HG03457 (cell line): ENCODE measurements around the gene GAL3ST2.

ENCODE experiments used
- ATAC-seq: cut with Tn5 transposase; IDR thresholded peaks from one replicate; pipeline ENCODE4 v1.9.1; 2021; ENCODE audit warnings: moderate number of reproducible peaks; ENCODE audit not compliant: unreplicated experiment

Gene GAL3ST2

DNA sequence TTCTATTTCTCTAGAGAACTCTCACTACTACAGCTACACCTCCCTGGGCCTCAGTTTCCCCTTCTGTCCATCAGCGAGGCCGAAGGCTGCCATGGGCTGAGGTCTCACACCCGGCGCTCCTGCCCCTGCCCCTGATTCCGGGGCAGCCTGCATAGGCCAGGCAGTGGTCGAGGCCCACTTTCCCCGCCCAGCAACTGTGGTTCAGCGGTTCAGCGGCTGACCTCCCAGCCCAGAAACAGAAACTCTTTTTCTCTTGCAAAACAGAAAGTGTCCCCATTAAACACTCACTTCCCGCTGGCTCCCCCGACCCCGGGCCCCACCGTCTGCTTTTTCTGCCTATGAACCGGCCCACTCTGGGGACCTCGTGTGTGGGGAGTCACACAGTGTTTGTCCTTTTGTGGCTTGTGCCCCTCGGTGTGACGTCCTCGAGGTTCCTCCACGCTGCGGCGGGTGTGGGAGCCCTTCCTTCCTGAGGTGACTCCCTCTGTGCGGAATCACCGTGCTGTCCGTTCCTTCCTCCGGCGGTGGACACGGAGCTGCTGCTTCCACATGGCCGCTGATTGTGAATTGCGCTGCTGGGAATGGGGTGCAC, 66.1 kb downstream of the GAL3ST2 start:
- ATAC-seq = no peak

DNA sequence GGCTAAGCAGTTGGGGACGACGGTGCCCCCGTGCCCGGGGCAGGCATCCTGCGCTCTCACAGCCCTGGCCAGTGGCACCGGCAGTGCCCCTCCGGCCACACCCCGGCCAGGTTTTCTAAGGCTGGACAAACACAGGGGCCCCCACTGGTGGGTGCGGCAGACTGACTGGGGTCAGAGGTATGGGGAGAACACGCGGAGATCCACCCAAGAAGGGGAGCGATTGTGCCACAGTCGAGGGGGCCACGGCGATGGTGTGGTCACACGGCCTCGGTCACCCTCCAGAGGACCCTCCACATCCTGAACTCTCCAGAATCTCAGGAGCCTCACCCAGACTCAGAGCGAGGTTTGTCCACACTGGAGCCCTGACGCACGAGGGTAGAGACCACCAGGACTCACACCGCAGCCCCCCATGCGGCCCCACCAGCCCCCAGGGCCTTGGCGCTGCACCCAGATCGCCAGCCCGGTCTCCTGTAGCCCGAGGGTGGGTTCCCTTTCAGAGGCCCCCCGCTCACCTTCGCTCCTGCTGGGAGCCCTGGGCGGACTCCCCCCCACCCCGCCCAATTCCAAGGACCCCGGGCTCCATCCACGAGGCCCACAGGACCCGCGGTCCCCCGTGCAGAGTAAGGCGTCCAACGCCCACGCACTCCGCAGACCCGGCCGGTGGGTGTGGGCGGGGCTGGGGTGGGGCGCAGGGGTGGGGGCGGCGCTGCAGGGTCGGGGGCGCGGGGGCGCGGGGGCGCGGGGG, 66.9 kb downstream of the GAL3ST2 start:
- no peak for ATAC-seq

DNA sequence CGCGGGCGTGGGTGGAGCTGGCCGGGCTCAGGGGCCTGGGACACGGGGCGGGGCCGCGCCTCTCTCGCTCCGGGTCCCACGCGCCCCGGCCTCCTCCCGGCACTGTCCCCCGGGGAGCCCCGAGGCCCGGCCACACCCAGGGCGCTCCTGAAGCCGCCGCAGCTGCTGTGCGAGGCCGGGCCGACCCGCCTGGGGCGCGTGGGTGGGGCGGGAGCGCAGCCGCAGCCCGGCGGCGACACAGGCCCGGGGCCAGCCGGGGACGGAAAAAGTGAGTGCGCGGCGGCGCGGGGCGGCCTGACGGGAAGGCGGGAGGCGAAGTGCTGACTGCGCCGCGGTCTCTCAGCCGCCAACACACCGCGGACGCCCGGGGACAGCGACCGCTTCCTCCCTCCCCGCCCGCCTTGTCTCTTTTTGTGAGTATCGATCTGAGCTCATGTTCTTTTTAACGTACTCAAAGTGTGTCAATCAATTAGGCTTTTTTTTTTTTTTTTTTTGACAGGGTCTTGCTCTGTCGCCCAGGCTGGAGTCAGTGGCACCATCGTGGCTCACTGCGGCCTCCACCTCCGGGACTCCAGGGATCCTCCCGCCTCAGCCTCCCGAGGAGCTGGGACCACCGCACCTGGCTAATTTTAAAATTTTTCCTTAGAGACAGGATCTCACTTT, 67.6 kb downstream of the GAL3ST2 start:
- no peak for ATAC-seq

DNA sequence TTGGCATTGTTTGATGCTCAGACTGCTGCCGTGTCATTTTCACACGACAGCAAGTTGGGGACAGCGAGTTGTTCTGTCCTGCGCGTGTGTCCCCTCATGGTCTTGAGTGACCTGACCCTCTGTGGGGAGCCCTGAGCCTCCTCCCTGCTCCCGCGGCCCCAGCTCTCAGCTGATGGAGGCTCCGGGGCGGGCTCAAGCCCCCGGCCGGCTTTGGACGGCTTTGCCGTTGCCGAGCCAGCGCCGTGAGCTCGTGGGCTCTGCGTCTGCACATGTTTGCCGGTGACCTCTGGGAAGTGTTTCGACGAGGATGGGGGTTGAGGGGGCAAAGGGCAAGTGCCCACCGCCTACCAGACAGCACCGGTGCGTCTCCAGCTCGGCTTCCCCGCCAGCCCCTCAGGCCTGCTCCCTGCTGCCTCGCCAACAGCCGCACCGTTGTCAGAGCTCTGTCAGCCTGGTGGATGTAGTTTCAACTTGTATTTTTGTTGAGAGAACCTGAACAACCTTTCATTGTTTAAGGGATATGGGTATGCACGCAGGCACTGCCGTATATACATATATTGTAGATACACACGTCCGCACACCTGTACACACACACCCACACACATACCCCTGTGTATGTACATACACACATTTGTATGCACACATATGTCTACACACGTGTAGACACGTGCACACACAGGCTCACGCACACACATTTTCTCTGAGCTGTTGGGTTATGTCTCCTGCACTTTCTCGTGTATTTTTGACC, 68.4 kb downstream of the GAL3ST2 start:
- ATAC-seq = no peak

GRCh38 chr2:241846406-241846805, 69.8 kb downstream of the GAL3ST2 start:
- no peak for ATAC-seq

DNA sequence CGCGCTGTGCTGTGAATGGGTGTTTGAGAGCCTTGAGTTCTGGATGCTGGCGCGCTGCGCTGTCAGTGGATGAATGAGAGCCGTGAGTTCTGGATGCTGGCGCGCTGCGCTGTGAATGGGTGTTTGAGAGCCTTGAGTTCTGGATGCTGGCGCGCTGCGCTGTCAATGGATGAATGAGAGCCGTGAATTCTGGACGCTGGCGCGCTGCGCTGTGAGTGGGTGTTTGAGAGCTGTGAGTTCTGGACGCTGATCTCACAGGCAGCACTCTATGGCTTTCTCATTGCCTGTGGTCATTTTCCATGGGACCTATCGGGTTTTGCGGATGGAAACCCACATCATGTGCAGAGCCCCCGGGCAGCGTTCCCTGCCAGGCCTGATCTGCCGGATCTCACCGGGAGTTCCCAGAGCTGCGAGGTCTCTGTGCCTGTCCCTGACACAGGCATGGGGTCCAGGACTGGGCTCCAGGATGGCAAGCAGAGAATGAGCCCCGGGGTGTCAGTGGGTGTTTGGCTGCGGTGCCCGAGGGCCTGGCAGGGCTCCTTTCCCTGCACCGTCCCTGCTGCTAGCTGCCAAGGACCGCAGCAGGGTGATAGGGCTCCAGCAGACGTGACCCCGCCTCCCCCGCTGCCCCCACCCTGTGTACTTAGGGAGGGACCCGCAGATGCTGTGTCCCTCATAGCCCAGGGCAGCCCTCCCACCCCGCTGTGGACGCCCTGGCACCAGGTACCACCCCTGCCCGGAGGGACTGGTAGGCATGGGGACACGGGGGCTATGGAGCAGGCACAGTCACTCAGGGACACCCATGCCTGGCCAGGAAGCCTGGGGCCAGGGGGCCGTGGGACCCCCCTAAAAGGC, 72.4 kb downstream of the GAL3ST2 start:
- ATAC-seq = no peak

DNA sequence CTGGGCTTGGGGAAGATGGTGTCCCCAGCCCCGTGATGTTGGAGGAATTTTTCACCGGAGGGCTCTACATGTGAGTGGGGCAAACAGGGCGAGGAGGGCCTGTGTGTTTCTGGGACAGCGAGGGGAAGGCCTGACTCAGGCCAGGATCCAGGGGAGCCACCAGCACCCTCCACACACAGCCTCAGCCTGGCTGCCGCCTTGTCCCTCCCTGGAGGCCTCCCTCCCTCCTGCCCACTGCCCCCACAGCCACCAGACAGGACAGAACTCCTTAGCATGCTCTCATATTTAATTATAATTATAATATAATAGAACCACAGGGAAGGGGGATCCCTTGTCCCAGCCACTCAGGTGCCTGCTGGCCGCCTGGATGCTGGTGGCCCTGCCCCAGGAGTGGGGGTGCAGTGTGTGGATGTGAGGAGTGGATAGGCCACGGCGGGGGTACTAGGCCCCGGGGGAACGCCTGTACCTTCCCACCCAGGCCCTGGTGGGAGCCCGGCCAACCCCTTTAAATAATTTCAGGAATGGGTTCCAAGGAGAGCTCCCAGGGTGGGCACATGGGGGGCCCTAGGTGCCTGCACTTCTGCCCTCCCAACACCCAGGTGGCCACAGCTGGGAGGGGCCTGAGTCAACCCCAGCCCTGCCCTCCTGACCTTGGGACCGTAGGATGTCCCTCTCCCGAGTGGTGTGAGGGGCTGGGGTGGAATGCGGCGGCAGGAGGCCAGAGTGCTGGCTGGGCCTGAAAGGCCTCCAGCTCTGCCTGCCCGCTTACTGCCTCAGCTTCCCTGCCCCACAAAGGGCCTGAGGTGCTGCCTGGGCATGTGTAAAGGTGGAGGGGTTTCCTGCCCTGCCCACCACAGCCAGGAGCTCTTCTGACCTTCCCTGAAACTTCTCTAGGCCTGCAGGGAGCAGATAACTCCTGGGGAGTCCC, 73.3 kb downstream of the GAL3ST2 start:
- no peak for ATAC-seq

- ATAC-seq = no peak
These were observed 74.1 kb downstream of the GAL3ST2 start for GRCh38 chr2:241850544-241851324.

- ATAC-seq = no peak
These were observed 74.9 kb downstream of the GAL3ST2 start for GRCh38 chr2:241851325-241852115.

DNA sequence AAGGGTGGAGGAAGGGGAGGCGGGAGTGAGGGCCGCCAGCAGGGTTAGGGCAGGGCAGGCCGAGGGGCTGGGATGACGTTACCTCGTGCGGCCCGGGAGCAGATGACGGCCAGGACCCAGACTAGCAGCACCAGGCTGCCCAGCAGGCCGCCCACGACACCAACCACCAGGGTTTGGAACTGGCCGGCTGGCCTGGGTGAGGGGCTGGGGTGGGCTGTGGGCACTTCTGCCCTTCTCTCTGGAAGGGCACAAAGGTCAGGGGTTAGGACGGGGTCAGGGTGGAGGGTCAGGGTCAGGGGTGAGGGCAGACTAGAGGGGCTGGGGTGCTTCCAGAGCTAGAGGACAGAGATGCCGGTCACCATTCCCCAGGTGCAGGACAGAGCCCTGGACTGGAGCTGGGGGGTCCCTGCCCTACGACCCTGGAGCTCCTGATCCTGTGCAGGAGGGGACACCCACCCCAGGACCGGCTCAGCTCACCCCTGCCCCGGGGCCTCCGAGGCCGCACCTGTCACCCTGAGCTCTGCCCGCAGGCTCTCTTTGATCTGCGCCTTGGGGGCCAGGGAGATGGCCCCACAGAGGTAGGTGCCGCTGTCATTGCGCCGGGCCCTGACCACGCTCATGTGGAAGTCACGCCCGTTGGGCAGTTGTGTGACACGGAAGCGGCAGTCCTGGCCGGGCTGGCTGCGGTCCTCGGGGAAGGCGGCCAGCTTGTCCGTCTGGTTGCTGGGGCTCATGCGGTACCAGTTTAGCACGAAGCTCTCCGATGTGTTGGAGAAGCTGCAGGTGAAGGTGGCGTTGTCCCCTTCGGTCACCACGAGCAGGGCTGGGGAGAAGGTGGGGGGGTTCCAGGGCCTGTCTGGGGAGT, 75.7 kb downstream of the GAL3ST2 start:
- ATAC-seq = no peak

GRCh38 chr2:241852981-241853631, 76.5 kb downstream of the GAL3ST2 start:
- no peak for ATAC-seq
